Sigmoid colon (tissue), 7 donors: ENCODE results near the gene LMO7. TPM values are rescaled to one million over a fixed set of nuclear protein-coding genes. Genes with fewer than 3 reads are reported as not detected.

Experiments
- DNase-seq: peaks from one replicate; pipeline ENCODE4 v3.0.0-alpha.2; 2019
- H3K27ac ChIP-seq, 4 donors: fragments of 200-600 bp; sonication (generic); one replicate each; pipeline ENCODE4 v1.5.1; 2016 to 2019; ENCODE audit warnings: mild to moderate bottlenecking in 1 of 4
- H3K27me3 ChIP-seq, 3 donors: fragments of 200-600 bp; sonication (generic); one replicate each; pipeline ENCODE4 v1.5.1; 2019; ENCODE audit warnings: mild to moderate bottlenecking in 1 of 3
- H3K36me3 ChIP-seq, 4 donors: fragments of 200-600 bp; sonication (generic); one replicate each; pipeline ENCODE4 v1.5.1; 2016 to 2019
- H3K4me1 ChIP-seq, 4 donors: fragments of 200-600 bp; sonication (generic); one replicate each; pipeline ENCODE4 v1.5.1; 2017 to 2019
- H3K4me3 ChIP-seq, 4 donors: fragments of 200-600 bp; sonication (generic); one replicate each; pipeline ENCODE4 v1.5.1; 2017 to 2019; ENCODE audit warnings: mild to moderate bottlenecking in 2 of 4, moderate library complexity in 1 of 4
- H3K9me3 ChIP-seq, 4 donors: fragments of 200-600 bp in 3 of 4; sonication (generic) in 3 of 4; one replicate each; pipeline versions ENCODE4 v1.5.1 to v1.6.1; 2013 to 2019
- EP300 ChIP-seq, 4 donors: sonication (generic); formaldehyde crosslinking; IDR thresholded peaks; one replicate each; pipeline ENCODE4 v1.6.1; 2017; ENCODE audit warnings: antibody characterized with exemption in 4 of 4
- POLR2A ChIP-seq, 2 donors: fragments of 450-650 bp; IDR thresholded peaks; one replicate each; pipeline ENCODE4 v1.6.1; 2016; ENCODE audit warnings: antibody characterized with exemption in 2 of 2, mild to moderate bottlenecking in 2 of 2, moderate library complexity in 2 of 2
- POLR2AphosphoS5 ChIP-seq, 4 donors: sonication (generic); formaldehyde crosslinking; IDR thresholded peaks; one replicate each; pipeline ENCODE4 v1.6.1; 2017; ENCODE audit warnings: antibody characterized with exemption in 4 of 4
- WGBS, 2 donors: extraction: QIAGEN DNeasy Blood & Tissue Kit; methylation state at CpG; one replicate each; pipeline ENCODE4 v1.1.7; 2013; 5-methylcytosine and 5-hydroxymethylcytosine counted together
- intact Hi-C: fragments of 100-400 bp; cut with DNase I; formaldehyde crosslinking; loops from one replicate; pipeline ENCODE4 v1.15.1; 2023
- polyA plus RNA-seq, 3 donors: library from polyadenylated mRNA; stranded (reverse); fragments of 200-250 nt; gene quantifications; one replicate each; pipeline ENCODE4 v1.2.3, GENCODE V29; 2013
- total RNA-seq, 4 donors: library from RNA; depleted of rRNA; stranded (reverse); fragments of >200 nt; gene quantifications; one replicate each; pipeline ENCODE4 v1.1.0, GENCODE V29; 2016
- TF ChIP-seq, protein P1 (sequence below), 4 experiments: fragments of 450-650 bp in 3 of 4; fragments of 200-600 bp in 1 of 4; IDR thresholded peaks; one replicate each; pipeline ENCODE4 v1.5.1; 2016 to 2019; ENCODE audit warnings: antibody characterized with exemption in 4 of 4, mild to moderate bottlenecking in 3 of 4, moderate library complexity in 2 of 4
- donor health status: healthy with polysubstance abuse.
- donor health status: Bipolar disorder and iron deficiency.
- donor health status: healthy.

Gene LMO7
- total and polyA plus RNA-seq, 7 donors = 5.0 to 66.4 (median 19.4) TPM

DNA sequence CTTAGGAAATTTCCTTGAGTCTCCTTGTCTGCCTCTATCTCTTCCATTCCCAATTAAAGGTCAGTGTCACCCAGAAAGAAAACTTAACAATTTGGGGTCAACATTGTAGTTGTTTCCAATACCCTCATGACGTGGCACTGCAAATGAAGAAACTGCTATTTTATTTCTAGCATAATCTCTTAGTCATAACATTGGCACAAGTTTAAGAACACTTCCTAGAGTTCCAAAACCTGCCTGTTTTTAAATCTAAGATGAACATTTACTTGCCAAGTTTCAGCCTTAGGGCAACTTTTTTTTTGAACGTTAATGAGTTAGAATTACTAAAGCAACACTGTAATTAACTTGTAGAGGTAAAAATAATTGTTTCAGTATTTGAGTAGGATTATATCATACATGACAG is 108.0 kb downstream of the LMO7 start:
- no peak for DNase-seq
- Histone ChIP-seq H3K4me3 (no peak overlapping the region), H3K27me3 (no peaks in the 10 kb centered on the region), H3K4me1 (peaks cover 0 to 2% (median under 1%) of the 10 kb centered on the region in 4 donors), H3K9me3 (no peaks in the 10 kb centered on the region), H3K36me3 (no peaks in the 10 kb centered on the region), H3K27ac (no peak overlapping the region)
- intact Hi-C loops = no loop called here
- TF ChIP-seq EP300 (IDR thresholded peaks at IDR 0.05) = no peak
- TF ChIP-seq, protein P1, sequence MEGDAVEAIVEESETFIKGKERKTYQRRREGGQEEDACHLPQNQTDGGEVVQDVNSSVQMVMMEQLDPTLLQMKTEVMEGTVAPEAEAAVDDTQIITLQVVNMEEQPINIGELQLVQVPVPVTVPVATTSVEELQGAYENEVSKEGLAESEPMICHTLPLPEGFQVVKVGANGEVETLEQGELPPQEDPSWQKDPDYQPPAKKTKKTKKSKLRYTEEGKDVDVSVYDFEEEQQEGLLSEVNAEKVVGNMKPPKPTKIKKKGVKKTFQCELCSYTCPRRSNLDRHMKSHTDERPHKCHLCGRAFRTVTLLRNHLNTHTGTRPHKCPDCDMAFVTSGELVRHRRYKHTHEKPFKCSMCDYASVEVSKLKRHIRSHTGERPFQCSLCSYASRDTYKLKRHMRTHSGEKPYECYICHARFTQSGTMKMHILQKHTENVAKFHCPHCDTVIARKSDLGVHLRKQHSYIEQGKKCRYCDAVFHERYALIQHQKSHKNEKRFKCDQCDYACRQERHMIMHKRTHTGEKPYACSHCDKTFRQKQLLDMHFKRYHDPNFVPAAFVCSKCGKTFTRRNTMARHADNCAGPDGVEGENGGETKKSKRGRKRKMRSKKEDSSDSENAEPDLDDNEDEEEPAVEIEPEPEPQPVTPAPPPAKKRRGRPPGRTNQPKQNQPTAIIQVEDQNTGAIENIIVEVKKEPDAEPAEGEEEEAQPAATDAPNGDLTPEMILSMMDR (IDR thresholded peaks at IDR 0.05) = no peak
- no peak for TF ChIP-seq POLR2A (IDR thresholded peaks at IDR 0.05)
- TF ChIP-seq POLR2AphosphoS5 (IDR thresholded peaks at IDR 0.05) = no peak
- 97 to 98% methylated on average over 2 of the region's 2 CpGs for WGBS, 2 donors

DNA sequence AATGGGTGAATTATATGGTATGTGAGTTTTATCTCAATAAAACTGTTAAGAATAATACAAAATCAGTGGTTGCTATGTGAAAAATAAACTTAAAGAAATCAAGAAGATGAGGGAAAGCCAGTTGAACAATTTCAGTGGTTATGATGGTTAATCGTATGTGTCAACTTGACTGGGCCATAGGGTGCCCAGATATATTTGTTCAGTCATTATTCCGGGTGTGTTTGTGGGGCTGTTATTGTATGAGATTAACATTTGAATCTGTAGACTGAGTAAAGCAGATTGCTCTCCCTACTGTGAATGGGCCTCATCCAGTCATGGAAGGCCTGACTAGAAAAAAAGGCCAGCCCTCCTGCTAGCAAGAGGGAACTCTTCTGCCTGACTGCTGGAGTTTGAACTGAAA is 109.3 kb downstream of the LMO7 start:
- H3K4me1 ChIP-seq = peaks cover 0 to 8% (median 3%) of the 10 kb centered on the region in 4 donors
- intact Hi-C loops = no loop called here
- no peak overlapping the region for H3K27ac ChIP-seq
- H3K27me3 ChIP-seq = no peaks in the 10 kb centered on the region
- 93 to 94% methylated on average over 2 of the region's 2 CpGs for WGBS, 2 donors
- H3K36me3 ChIP-seq = no peaks in the 10 kb centered on the region
- TF ChIP-seq POLR2AphosphoS5 (IDR thresholded peaks at IDR 0.05) (no peak), EP300 (IDR thresholded peaks at IDR 0.05) (no peak), POLR2A (IDR thresholded peaks at IDR 0.05) (no peak)
- TF ChIP-seq, protein P1 (IDR thresholded peaks at IDR 0.05) = no peak
- DNase-seq = no peak
- no peak overlapping the region for H3K4me3 ChIP-seq
- H3K9me3 ChIP-seq = no peaks in the 10 kb centered on the region

DNA sequence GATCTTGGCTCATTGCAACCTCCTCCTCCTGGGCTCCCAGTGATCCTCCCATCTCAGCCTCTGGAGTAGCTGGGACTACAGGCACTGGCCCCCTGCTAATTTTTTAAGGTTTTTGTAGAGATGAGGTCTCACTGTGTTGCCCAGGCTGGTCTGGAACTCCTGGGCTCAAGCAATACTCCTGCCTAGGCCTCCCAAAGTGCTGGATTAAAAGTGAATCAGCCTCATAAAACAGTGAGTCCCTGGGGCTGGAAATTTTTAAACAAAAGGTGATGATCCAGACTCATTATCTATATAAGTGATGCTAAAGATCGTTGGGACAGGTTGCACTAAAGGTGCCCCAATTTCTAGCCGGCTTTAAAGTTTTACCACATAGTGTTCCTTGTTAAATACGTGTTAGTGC is 112.7 kb downstream of the LMO7 start:
- intact Hi-C loops = no loop called here

DNA sequence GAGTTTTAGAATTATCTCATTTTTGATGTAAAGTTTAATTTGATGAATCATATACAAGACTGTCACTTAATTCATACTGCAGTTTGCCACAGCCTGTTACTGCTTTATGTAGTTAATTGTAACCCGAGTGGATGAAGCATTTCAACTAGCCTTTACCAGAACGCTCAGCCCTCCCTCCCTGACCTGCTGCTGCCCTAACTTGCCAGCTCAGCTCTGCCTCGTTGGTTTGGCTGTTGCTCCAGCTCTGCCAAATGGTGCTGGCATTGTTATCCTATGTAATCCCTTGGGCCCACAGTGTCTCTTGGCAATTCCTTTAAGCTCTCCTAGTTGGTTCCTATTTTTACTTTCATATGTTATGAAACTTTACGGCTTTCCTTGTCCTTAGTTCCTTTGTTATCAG is 113.3 kb downstream of the LMO7 start:
- Histone ChIP-seq H3K27ac (no peak overlapping the region), H3K27me3 (no peaks in the 10 kb centered on the region), H3K4me1 (peaks cover 0 to 8% (median 3%) of the 10 kb centered on the region in 4 donors), H3K36me3 (no peaks in the 10 kb centered on the region), H3K9me3 (no peaks in the 10 kb centered on the region), H3K4me3 (no peak overlapping the region)
- TF ChIP-seq POLR2AphosphoS5 (IDR thresholded peaks at IDR 0.05) (no peak), EP300 (IDR thresholded peaks at IDR 0.05) (no peak), POLR2A (IDR thresholded peaks at IDR 0.05) (no peak)
- TF ChIP-seq, protein P1 (IDR thresholded peaks at IDR 0.05) = no peak
- intact Hi-C loops = no loop called here
- 48 to 55% methylated on average over 4 of the region's 4 CpGs for WGBS, 2 donors
- no peak for DNase-seq

More for the DNA sequence above, 112.7 kb downstream of the LMO7 start:
- Histone ChIP-seq H3K4me1 (peaks cover 0 to 8% (median 3%) of the 10 kb centered on the region in 4 donors), H3K27ac (no peak overlapping the region), H3K36me3 (no peaks in the 10 kb centered on the region), H3K27me3 (no peaks in the 10 kb centered on the region), H3K4me3 (no peak overlapping the region), H3K9me3 (no peaks in the 10 kb centered on the region)
- TF ChIP-seq POLR2AphosphoS5 (IDR thresholded peaks at IDR 0.05) = no peak
- TF ChIP-seq, protein P1 (IDR thresholded peaks at IDR 0.05) = no peak
- TF ChIP-seq EP300 (IDR thresholded peaks at IDR 0.05) = no peak
- no peak for TF ChIP-seq POLR2A (IDR thresholded peaks at IDR 0.05)
- DNase-seq = no peak
- WGBS, 2 donors = 78% methylated on average over 3 of the region's 3 CpGs

DNA sequence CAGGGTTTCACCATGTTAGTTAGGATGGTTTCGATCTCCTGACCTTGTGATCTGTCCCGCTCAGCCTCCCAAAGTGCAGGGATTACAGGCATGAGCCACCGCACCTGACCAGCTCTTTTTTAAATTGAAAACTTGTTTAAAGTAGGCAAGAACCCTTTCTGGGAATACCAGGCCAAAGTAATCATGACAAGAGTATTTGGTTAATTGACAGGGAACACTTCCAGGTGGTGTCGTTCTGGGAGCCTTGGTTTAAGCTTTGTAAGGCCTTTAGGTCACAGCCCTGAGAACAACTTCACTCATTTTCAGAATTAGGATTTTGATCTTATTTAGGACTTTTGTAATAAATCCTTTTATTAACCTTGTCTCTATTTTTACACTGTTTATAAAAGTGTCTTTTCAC is 115.2 kb downstream of the LMO7 start:
- Histone ChIP-seq H3K9me3 (no peaks in the 10 kb centered on the region), H3K27ac (no peak overlapping the region), H3K4me1 (peaks cover 0 to 8% (median 3%) of the 10 kb centered on the region in 4 donors), H3K4me3 (no peak overlapping the region), H3K36me3 (no peaks in the 10 kb centered on the region), H3K27me3 (no peaks in the 10 kb centered on the region)
- 90 to 92% methylated on average over 4 of the region's 4 CpGs for WGBS, 2 donors
- TF ChIP-seq POLR2A (IDR thresholded peaks at IDR 0.05) (no peak), POLR2AphosphoS5 (IDR thresholded peaks at IDR 0.05) (no peak), EP300 (IDR thresholded peaks at IDR 0.05) (no peak)
- TF ChIP-seq, protein P1 (IDR thresholded peaks at IDR 0.05) = no peak
- intact Hi-C loops = no loop called here
- no peak for DNase-seq
